Heart left ventricle (tissue), 16 donors: ENCODE measurements around the gene KANSL2. TPM values are rescaled to one million over a fixed set of nuclear protein-coding genes. Genes with fewer than 3 reads are reported as not detected.

Source experiments
- ATAC-seq, 4 donors: fragments of 200-7000 bp; cut with Tn5 transposase; one replicate each; pipeline ENCODE4 v1.9.1; 2020 to 2022; ENCODE audit warnings: moderate library complexity in 4 of 4, mild to moderate bottlenecking in 3 of 4, moderate number of reproducible peaks in 1 of 4
- DNase-seq, 5 donors: peaks; one replicate each; pipeline ENCODE4 v3.0.0-alpha.2; 2020
- H3K27ac ChIP-seq, 12 donors: fragments of 200-600 bp; sonication (generic) in 4 of 12; one replicate each; pipeline versions ENCODE4 v1.5.0 to v1.8.0; 2016 to 2022; ENCODE audit warnings: mild to moderate bottlenecking in 2 of 12
- H3K27me3 ChIP-seq, 9 donors: fragments of 200-600 bp; sonication (generic) in 2 of 9; one replicate each; pipeline versions ENCODE4 v1.5.1 to v1.8.0; 2016 to 2022; ENCODE audit warnings: mild to moderate bottlenecking in 3 of 9
- H3K36me3 ChIP-seq, 9 donors: fragments of 200-600 bp; sonication (generic) in 2 of 9; one replicate each; pipeline versions ENCODE4 v1.5.0 to v1.8.0; 2018 to 2022; ENCODE audit warnings: mild to moderate bottlenecking in 2 of 9
- H3K4me1 ChIP-seq, 12 donors: fragments of 200-600 bp; sonication (generic) in 4 of 12; one replicate each; pipeline versions ENCODE4 v1.5.0 to v1.8.0; 2016 to 2022; ENCODE audit warnings: mild to moderate bottlenecking in 3 of 12
- H3K4me3 ChIP-seq, 12 donors: fragments of 200-600 bp; sonication (generic) in 4 of 12; one replicate each; pipeline versions ENCODE4 v1.5.0 to v1.8.0; 2017 to 2022; ENCODE audit warnings: mild to moderate bottlenecking in 9 of 12, moderate library complexity in 4 of 12
- H3K9me3 ChIP-seq, 12 donors: fragments of 200-600 bp; sonication (generic) in 4 of 12; one replicate each; pipeline versions ENCODE4 v1.5.0 to v1.8.0; 2016 to 2022; ENCODE audit warnings: mild to moderate bottlenecking in 1 of 12
- CTCF ChIP-seq, 12 donors: fragments of 200-600 bp; sonication (generic) in 4 of 12; IDR thresholded peaks; one replicate each; pipeline versions ENCODE4 v1.5.0 to v1.8.0; 2018 to 2022; ENCODE audit warnings: antibody characterized with exemption in 12 of 12, mild to moderate bottlenecking in 5 of 12
- POLR2A ChIP-seq, 2 donors: fragments of 450-650 bp; IDR thresholded peaks; one replicate each; pipeline ENCODE4 v1.6.1; 2017; ENCODE audit warnings: antibody characterized with exemption in 2 of 2, mild to moderate bottlenecking in 2 of 2, moderate library complexity in 2 of 2
- WGBS, 4 donors: extraction: QIAGEN DNeasy Blood & Tissue Kit in 2 of 4; methylation state at CpG; one replicate each; pipeline versions ENCODE4 v1.1.5 to v1.1.7; 2013 to 2018; 5-methylcytosine and 5-hydroxymethylcytosine counted together
- intact Hi-C, 10 donors: fragments of 100-400 bp; cut with DNase I; formaldehyde crosslinking; loops; one replicate each; pipeline versions ENCODE4 v1.11.1 to v1.14.2; 2022
- polyA plus RNA-seq, 2 donors: library from polyadenylated mRNA; stranded (reverse); fragments of 200-250 nt; gene quantifications; one replicate each; pipeline ENCODE4 v1.2.3, GENCODE V29; 2013
- total RNA-seq, 9 donors: library from RNA; depleted of rRNA in 2 of 9; stranded (reverse); fragments of >200 nt in 2 of 9; fragmentation: NEBNext Ultra II Directional in 3 of 9; extraction: Animal tissue kit (Norgen Biotek cat#: 25700) in 3 of 9; gene quantifications; one replicate each; pipeline versions ENCODE4 v1.1.0 to v1.2.4, GENCODE V29; 2016 to 2023
- donor health status: ischemic (EF 13 %, LVEDD 7.1; RV severe dilation, severe dysfunction).
- donor health status: healthy with polysubstance abuse.
- donor health status: DM: no; HTN: yes; CAD: no.
- donor health status: DM: no; HTN: no; CAD: no.
- donor health status: ischemic (EF 25% LVEDD 6.9; RV normal size, moderate dysfunction).
- donor health status: ischemic (EF 25% LVEDD 5.7; RV mildly dilated, moderate dysfunction).
- donor health status: healthy.
- donor health status: DM: yes; HTN: yes; CAD: no.
- donor health status: ischemic (EF 35%, LVEDD 5.7; RV mildly dilated, moderate dysfunction).
- donor health status: nonischemic (EF 11% LVEDD 7.7; RV severe dilation, severe dysfunction).
- donor health status: DM: yes; HTN: yes; CAD: no.
- donor health status: PGD.
- donor health status: ischemic (EF 29% LVEDD 5.4; RV normal size, mild dysfunction).
- donor health status: nonischemic (EF 23%, LVEDD 6.1; RV moderate dilation, normal function).

Gene KANSL2
- total and polyA plus RNA-seq, 11 donors: 20.1 to 35.6 (median 24.0) TPM

GRCh38 chr12:48696626-48697025, 14.6 kb upstream of the KANSL2 start:
- H3K27me3 ChIP-seq: no peaks in the 10 kb centered on the region
- DNase-seq (no peak), ATAC-seq (no peak)
- peaks cover 0 to 12% (median 8%) of the 10 kb centered on the region in 12 donors for H3K4me1 ChIP-seq
- H3K27ac ChIP-seq: no peak overlapping the region
- WGBS, 4 donors: 91 to 96% (median 96%) methylated on average over 5 of the region's 5 CpGs
- H3K4me3 ChIP-seq: no peak overlapping the region
- H3K36me3 ChIP-seq: peaks cover 0 to 100% (median 94%) of the 10 kb centered on the region in 9 donors
- TF ChIP-seq POLR2A (IDR thresholded peaks at IDR 0.05): no peak
- TF ChIP-seq CTCF (IDR thresholded peaks at IDR 0.05): no peak
- intact Hi-C loops: no loop called here
- no peaks in the 10 kb centered on the region for H3K9me3 ChIP-seq

- Histone ChIP-seq H3K4me3 (no peak overlapping the region), H3K27ac (no peak overlapping the region), H3K9me3 (no peaks in the 10 kb centered on the region), H3K36me3 (peaks cover 0 to 99% (median 95%) of the 10 kb centered on the region in 9 donors), H3K27me3 (no peaks in the 10 kb centered on the region), H3K4me1 (peaks cover 0 to 19% (median 12%) of the 10 kb centered on the region in 12 donors)
- ATAC-seq (no peak), DNase-seq (no peak)
- TF ChIP-seq CTCF (IDR thresholded peaks at IDR 0.05) (no peak), POLR2A (IDR thresholded peaks at IDR 0.05) (no peak)
- 95 to 98% (median 96%) methylated on average over 2 of the region's 2 CpGs for WGBS, 4 donors
- intact Hi-C loops: no loop called here
These were observed 13.8 kb upstream of the KANSL2 start for GRCh38 chr12:48695859-48696258.

GRCh38 chr12:48694038-48694437, 12.0 kb upstream of the KANSL2 start:
- no peak for ATAC-seq
- TF ChIP-seq POLR2A (IDR thresholded peaks at IDR 0.05) (no peak), CTCF (IDR thresholded peaks at IDR 0.05) (no peak)
- peaks cover 0 to 29% (median 14%) of the 10 kb centered on the region in 12 donors for H3K4me1 ChIP-seq
- 83 to 92% (median 89%) methylated on average over 6 of the region's 6 CpGs for WGBS, 4 donors
- H3K27me3 ChIP-seq: no peaks in the 10 kb centered on the region
- H3K27ac ChIP-seq: no peak overlapping the region
- no peaks in the 10 kb centered on the region for H3K9me3 ChIP-seq
- intact Hi-C loops: no loop called here
- H3K4me3 ChIP-seq: no peak overlapping the region
- peaks cover 0 to 99% (median 80%) of the 10 kb centered on the region in 9 donors for H3K36me3 ChIP-seq
- no peak for DNase-seq

GRCh38 chr12:48693572-48693971, 11.5 kb upstream of the KANSL2 start:
- peaks cover 0 to 99% (median 80%) of the 10 kb centered on the region in 9 donors for H3K36me3 ChIP-seq
- no peak overlapping the region for H3K4me3 ChIP-seq
- no peak for ATAC-seq
- WGBS, 4 donors: 84 to 92% (median 88%) methylated on average over 6 of the region's 6 CpGs
- H3K27me3 ChIP-seq: no peaks in the 10 kb centered on the region
- intact Hi-C loops: no loop called here
- no peak overlapping the region for H3K27ac ChIP-seq
- TF ChIP-seq CTCF (IDR thresholded peaks at IDR 0.05) (no peak), POLR2A (IDR thresholded peaks at IDR 0.05) (no peak)
- no peaks in the 10 kb centered on the region for H3K9me3 ChIP-seq
- DNase-seq: no peak
- H3K4me1 ChIP-seq: peaks cover 0 to 29% (median 14%) of the 10 kb centered on the region in 12 donors
